Endometrial microvascular endothelial cells (primary cell): ENCODE data around the gene AHDC1. TPM values are rescaled to one million over a fixed set of nuclear protein-coding genes. Genes with fewer than 3 reads are reported as not detected.
"Not testable (repeated sequence)": the region's sequence is repeated elsewhere in the genome, so short reads cannot be mapped to it uniquely, and the experiment has no call there.

Experiments
- in situ Hi-C: cut with HindIII; loops from 2 replicates; pipeline ENCODE4 v1.10.0; 2017; ENCODE audit warnings: low sequenced_read_pairs, low pct_unique_long_range_greater_than_20kb; ENCODE audit errors: inconsistent ontology term
- total RNA-seq: library from RNA; depleted of rRNA; stranded (reverse); fragments of >200 nt; gene quantifications from one replicate; pipeline ENCODE4 v1.2.3, GENCODE V29; 2015; ENCODE audit errors: inconsistent ontology term

Gene AHDC1, protein sequence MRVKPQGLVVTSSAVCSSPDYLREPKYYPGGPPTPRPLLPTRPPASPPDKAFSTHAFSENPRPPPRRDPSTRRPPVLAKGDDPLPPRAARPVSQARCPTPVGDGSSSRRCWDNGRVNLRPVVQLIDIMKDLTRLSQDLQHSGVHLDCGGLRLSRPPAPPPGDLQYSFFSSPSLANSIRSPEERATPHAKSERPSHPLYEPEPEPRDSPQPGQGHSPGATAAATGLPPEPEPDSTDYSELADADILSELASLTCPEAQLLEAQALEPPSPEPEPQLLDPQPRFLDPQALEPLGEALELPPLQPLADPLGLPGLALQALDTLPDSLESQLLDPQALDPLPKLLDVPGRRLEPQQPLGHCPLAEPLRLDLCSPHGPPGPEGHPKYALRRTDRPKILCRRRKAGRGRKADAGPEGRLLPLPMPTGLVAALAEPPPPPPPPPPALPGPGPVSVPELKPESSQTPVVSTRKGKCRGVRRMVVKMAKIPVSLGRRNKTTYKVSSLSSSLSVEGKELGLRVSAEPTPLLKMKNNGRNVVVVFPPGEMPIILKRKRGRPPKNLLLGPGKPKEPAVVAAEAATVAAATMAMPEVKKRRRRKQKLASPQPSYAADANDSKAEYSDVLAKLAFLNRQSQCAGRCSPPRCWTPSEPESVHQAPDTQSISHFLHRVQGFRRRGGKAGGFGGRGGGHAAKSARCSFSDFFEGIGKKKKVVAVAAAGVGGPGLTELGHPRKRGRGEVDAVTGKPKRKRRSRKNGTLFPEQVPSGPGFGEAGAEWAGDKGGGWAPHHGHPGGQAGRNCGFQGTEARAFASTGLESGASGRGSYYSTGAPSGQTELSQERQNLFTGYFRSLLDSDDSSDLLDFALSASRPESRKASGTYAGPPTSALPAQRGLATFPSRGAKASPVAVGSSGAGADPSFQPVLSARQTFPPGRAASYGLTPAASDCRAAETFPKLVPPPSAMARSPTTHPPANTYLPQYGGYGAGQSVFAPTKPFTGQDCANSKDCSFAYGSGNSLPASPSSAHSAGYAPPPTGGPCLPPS (N-terminal part only)
- total RNA-seq = 3.0 TPM

DNA sequence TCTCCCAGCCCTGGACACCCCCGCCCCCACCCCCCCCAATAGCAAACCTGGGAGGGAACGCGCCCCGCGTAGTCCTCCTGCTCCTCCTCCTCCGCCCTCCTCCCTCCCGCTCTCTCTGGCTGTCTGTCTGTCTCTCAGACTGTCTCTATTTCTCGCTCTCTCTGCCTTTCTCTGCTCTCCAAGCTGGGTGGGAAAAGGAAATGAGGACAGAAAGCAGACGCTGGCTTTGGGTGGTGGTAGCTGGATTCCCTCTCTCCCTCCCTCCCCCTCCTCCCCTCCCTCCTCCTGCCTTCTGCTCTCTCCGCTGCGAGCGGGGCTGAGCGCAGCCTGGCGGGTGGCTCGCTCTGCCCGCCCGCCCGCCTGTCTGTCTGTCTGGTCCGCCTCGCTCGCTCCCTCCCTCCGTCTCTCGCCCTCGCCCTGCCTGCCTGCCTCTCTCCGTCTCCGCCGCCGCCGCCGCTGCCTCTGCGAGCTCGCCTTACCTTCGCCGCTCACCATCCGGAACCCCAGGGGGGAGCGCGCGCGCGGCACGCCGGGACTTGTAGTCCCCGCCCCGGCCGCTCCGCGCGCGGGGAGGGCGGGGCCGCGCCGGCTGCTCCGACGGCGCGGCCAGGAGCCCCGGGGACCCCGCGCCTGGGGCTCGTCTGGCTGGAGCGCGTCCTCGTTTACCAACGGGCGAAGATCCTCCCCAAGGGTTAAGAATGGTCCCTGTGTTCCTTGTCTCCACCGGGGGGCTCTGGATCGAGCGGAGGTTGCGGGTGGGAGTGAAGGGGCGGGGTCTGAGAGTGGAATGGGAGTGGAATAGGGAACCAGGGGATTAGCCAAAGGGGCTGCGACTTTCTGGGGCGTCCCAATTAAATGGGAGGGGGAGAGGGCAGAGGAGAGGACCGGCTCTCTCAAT, at the start of gene AHDC1:
TSS of gene AHDC1 (minus strand) at position 464 of the 898 bp plus-strand sequence. CDS start 52,029 bp downstream, outside the sequence.
- in situ Hi-C loops = no loop called here

DNA sequence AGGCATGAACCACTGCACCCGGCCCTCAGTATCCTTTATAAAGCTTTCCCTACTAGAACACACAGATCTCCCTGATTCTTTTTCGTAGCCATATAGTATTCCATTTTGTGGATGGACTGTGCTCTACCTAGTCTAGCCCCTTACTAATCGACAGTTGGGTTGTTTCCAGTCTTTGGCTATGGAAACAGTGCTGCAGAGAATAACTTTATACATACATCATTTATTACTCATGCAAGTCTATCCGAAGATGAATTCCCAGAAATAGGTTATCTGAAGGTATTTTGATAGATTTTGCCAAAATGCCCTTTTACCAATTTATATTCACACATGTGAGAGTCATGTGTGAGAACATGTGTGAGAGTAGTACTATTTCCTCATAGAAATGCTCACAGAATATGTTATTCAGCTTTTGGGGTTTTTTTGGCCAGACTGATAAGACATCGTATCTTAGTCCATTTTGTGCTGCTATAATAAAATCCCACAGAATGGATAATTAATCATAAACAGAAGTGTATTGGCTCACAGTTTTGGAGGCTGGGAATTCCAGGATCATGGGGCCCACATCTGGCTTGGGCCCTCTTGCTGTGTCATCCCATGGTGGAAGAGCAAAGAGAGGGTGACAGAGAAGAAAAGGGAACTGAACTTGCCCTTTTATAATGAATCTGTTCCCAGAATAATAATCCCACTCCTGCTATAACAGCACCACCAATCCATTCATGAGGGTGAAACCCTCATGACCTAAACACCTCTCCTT, 48.3 kb upstream of the AHDC1 start:
- in situ Hi-C loops = no loop called here

- in situ Hi-C loops = no loop called here
These were observed 46.7 kb upstream of the AHDC1 start for GRCh38 chr1:27650539-27651175.

DNA sequence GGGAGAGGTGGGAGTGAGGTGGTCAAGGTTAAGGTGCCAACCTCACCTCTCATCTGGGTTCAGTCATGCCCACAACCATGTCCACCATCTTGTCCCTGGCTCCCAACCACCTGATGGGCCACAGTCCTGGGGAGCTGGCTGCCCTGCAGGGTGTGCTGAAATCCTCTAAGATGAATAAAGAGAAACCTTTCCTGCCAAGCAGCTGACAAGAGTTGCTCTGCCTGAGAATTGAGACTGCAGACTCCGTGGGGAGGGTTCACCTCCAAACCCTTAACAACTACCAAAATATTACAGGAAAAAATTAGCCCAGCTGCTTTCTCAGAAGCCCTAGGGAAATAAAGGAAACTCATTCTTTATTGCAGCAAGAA, 46.2 kb upstream of the AHDC1 start:
- in situ Hi-C loops = no loop called here

- in situ Hi-C loops = no loop called here
These were observed 45.3 kb upstream of the AHDC1 start for GRCh38 chr1:27649306-27649635.

DNA sequence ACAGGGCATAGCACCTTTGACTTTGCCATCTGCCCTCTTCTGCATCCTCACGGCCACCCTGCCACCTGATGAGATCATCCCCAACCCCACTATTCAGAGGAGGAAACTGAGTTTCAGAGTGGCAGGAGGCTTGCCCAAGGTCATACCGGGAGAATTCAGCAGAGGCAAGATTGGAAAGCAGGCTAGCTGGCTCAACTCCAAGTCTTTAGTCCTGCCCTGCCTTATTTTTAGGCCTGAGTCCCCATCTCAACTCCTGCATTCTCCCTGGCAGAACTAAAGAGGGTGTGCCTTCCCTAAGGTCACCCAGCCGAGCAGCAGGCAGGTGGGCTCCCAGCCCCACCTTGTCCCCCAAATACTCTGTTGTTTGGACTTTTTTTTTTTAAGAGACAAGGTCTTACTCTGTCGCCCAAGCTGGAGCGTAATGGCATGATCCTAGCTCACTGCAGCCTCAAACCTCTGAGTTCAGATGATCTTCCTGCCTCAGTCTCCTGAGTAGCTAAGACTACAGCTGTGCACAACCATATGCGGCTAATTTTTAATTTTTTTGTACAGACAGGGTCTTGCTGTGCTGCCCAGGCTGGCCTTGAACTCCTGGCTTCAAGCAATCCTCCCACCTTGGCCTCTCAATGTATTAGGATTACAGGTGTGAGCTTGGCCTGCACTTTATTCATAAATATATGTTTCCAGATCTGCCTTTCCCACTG, 44.8 kb upstream of the AHDC1 start:
- in situ Hi-C loops = no loop called here

DNA sequence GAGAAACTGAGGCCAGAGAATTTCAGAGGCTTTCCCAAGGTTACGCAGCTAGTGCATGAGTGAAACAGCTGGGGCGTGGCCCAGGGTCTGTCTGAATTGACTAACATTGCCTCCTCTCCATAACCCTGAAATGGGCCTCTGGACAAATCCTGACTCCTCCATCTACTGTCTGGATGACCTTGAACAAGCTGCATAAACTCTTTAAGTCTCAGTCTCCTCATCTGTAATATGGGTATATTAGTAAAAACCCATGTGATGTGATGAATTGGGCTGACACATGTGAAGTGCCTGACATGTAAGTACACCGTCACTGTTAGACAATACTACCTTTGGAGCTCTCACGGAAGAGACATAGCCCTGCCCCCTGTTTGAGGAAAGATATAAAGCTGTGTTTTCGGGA, 43.4 kb upstream of the AHDC1 start:
- in situ Hi-C loops = no loop called here

- in situ Hi-C loops = no loop called here
These were observed 42.7 kb upstream of the AHDC1 start for GRCh38 chr1:27646676-27647075.

DNA sequence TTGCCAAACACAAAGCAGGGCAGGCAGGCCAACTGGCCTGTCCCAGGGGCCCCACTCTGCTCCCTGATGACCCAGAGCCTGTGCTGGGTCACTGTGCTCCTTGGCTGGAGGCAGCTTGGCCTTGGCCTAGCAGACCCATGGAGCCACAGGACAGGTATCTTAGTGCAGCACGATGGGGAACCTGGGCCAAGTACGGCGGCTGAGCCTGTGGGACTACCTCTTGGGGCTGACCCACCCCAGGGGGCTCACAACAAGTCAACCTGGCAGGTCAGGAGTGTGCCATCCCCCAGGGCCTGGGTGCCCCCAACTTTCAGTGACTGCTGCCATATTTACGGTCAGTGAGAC, 41.1 kb upstream of the AHDC1 start:
- in situ Hi-C loops = no loop called here

DNA sequence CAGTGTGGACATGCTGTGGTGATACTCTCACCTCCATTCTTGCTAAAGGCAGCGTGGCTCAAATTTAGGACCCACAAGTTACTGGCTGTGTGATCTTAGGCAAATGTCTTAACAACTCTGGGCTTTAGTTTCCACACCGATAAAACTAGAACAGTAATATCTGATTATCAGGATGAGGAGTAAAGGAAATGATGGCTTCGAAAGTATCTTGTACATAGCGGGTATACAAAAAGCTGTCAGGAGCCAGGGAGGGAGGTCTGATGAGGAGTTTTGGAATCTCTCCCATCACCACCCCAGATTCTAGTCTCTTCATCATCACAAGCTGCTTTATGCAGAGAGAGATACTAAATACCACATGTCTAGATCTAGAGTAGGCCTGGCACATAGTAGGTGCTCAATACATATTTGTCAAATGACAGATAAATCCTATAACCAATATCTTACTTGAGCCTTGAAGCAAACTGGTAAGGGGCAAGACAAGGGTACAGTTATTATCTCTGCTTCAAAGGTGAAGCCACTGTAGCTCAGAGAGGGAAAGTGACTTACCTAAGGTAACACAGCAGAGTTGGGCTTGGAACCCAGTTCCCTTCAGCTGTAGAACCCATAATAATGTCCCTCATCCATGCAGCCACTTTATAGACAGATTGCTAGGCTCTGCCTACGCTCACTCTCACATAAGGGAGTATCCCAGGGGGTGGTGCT, 40.6 kb upstream of the AHDC1 start:
- in situ Hi-C loops = no loop called here

DNA sequence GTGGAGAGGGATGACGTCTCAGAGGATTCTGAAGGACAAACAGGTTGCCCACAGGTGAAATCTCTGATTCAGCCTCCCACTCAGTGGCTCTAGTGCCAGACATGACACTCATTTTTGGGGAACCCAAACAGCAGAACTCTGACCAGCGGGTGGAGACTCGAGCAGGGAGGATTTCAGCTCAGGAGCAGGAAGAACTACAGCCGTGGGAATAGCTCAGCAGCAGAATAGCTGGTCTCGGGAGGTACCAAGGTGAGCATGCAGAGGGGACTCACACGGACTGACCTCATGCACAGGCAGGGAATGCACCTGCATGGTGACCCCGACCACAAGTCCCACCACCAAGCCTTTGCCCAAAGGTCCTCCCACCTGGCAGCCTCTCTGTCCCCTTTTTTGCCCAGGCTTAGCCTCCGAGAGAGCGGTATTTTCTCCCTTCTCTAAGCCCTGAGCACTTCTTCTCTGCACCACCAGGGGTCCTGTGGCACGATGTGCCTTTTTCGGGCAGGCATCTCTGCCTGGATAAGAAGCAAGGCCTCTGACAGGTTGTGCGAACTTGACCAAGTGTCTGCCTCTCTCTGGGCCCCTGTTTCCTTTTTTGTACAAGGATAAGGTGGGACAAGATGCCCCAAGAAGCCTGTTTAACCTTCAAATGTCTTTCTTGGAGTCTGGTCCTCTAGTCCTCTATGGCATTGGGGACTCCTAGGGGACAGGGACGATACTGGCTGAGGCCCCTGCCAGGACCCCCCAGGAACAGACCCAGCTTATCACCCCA, 39.8 kb upstream of the AHDC1 start:
- in situ Hi-C loops = no loop called here

- in situ Hi-C loops = not testable (repeated sequence)
These were observed 36.6 kb upstream of the AHDC1 start for GRCh38 chr1:27640514-27640913.

DNA sequence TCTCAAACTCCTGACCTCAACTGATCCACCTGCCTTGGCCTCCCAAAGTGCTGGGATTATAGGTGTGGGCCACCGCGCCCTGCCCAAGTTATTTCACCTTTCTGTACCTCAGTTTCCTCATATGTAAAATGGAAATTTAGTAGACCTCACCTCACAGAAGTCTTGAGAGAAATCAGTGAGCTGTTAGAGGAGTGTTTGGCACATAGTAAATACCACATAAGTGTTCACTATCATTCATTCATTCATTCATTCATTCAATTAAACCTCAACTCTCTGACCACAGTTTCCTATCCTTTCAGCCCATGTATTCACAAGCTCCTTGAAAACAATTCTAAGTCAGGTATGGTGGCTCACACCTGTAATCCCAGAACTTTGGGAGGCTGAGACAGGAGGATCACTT, 34.9 kb upstream of the AHDC1 start:
- in situ Hi-C loops = no loop called here

- in situ Hi-C loops = no loop called here
These were observed 34.2 kb upstream of the AHDC1 start for GRCh38 chr1:27638047-27638734.

DNA sequence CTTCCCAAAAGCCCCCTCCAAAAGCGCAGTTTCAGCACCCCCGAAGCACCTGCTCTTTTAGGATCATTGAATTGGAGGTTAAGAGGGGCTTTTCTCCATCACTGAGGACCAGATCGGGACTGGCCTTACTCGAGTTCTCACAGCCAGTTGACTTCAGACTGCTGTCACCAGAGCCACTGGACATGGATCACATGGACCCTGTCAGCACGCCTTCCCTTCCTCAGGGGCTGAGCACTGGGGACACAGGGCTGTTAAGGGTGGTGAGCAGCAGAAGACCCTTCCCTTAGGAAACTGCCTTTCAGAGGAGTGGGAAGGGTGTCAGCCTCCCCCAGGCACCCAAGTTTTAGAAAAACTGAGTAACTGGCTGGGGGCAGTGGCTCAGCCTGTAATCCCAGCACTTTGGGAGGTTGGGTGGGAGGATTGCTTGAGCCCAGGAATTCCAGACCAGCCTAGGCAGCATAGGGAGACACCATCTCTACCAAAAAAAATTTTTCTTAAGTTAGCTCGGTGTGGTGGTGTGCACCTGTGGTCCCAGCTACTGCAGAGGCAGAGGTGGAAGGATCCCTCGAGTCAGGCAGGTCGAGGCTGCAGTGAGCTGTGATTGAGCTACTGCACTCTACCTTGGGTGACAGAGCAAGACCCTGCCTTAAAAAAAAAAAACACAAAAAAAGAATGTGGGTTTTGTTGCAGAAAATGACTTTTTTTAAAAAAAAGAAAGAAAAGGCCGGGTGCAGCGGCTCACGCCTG, 31.6 kb upstream of the AHDC1 start:
- in situ Hi-C loops = no loop called here
